GM21528 (cell line): ENCODE results near the gene SLC25A24.
"Not testable (repeated sequence)": the region's sequence is repeated elsewhere in the genome, so short reads cannot be mapped to it uniquely, and the experiment has no call there.

Experiments
- ATAC-seq: cut with Tn5 transposase; IDR thresholded peaks from one replicate; pipeline ENCODE4 v1.9.1; 2021; ENCODE audit warnings: mild to moderate bottlenecking, moderate library complexity; ENCODE audit not compliant: unreplicated experiment, low FRiP score

Gene SLC25A24

DNA sequence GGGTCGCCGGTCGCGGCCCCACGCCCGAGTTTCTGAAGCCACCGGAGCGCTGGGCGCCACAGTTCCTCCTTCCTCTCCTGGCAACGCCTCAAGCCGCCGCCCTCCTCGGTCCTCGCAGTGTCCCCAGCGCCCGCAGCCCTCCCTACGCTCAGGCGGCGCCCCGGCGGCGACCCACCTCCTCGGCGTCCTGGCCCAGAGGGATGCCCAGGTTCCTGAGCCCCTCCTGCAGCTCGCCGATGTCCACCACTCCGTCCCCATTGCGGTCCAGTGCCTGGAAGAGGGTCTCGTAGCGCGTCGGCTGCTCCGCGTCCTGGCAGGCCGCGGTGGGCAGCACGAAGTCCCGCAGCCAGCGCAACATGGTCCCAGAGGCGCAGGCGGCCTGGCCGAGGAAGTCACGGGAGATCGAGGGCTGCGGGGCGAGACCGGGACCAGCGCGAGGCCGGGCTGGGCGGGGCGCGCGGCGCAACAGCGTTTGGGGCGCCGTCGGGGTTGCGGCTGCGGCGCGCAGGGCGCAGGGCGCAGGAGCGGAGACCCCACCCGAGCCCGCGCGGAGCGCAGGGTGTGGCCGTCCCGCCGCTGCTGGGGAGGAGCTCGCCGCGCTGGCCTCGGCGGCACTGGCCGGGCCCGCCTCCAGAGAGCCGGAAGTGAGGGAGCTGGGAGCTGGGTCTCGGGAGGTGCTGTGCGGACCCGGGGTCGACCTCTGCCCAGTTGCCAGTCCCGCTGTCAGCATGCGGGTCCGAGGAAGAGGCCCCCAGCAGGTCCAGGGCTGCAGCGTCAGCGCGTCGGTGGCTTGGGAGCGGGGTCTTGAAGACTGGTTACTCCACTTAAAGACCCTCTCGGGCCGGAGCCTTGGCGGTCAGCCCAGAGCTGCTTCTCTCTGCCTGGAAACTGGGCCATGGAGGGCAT is at the start of gene SLC25A24:
SLC25A24 (minus strand) TSS at position 563 of the 906 bp plus-strand sequence; CDS start at position 358, 205 bp downstream.
- ATAC-seq, result peak; percentile 79

DNA sequence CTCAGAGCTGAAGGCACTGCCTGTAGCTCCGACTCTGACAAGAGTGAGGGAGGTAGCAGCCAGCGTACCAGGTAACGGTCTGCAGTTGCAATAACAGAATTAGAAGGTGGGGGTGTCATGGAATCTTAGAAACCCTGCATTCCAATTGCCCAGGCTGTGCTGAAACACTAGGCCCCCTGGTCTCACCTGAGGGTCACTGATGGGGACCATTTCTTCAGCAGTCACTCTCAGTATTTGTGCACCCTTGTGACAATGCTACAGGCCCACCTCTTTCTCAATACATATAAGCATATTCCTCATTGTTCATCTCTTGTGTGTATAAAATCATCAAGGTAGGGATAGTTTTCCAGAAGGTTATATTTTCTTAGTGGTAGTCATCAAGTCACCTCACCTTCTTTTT is 43.8 kb upstream of the SLC25A24 start, which contains the start of gene NBPF4:
NBPF4 (minus strand) TSS at position 101 of the 400 bp plus-strand sequence. CDS start 315 bp downstream, outside the sequence.
- not testable (repeated sequence) for ATAC-seq

DNA sequence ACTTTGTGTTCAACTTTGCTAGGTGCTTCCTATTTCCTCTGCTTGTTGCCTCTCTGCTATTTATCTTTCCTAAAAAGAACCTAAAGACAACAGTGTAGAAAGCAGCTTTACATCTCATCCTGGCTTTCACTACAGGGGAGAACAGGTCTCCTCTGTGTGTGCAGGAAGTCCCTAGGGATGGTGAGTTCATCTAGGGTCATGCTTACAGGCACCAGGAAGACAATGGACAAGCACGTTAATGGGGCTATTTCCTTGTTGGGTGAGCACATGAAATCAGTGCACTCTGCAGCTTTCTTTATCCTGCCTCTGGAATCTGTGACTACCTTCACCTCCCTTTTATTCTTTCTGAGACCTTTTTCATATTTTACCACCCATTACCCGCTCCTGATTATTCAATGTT is 39.3 kb upstream of the SLC25A24 start:
- not testable (repeated sequence) for ATAC-seq

DNA sequence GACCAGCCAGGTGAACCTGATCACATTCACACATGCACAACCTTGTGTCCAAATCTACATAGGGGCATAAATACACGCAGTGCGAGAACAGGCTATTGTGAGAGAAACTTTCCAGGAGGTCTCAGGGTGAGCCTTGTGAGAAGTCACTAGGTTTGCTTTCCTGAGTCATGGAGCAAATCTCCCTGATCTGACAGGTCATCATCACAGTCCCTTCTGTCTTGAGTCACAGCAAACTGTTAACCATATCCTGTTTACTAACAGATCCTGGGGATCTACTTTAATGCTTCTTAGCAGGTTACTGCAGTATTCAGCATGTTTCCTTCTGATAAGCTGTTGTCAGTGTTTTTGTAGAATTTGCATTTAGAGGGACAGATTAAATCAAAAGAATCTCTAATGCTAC is 35.2 kb upstream of the SLC25A24 start:
- ATAC-seq, result not testable (repeated sequence)

DNA sequence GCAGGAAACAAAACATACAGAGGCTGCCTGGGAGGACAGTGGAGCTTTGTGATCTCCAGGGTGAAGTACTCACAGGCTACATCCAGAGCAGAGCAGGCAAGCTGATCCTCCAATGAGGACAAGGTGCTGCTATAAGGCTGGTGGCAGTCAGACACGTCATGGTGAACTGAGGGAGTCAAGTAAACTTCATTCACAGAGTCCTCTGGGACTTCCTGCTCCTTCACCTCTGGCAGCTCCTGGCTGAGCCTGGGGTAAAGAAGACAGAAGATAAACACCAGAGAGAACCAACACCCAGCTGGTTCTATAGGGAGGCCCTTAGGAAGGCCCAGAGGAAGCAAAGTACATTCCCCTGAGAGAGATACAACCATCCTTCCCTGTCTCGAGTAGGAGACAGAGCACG is 32.0 kb upstream of the SLC25A24 start:
- ATAC-seq, result not testable (repeated sequence)

DNA sequence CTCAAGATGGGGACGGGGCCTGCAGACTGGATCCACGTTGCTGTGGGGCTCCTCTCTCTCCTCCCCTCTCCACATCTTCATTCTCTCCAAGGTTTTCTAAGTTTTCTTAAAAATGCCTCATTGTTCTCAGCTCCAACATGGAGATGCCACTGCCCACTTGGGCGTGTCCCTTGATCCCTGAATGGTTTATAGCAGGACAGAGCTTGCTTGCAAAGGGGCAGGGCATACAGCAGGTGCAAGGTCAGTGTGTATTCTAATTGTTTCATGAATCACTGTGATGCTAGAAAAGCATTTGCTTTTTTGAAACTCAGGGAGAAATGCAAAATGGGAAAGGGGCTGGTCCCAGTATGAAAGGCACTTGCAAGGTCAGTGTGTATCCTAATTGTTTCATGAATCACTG is 29.8 kb upstream of the SLC25A24 start:
- ATAC-seq, result not testable (repeated sequence)

DNA sequence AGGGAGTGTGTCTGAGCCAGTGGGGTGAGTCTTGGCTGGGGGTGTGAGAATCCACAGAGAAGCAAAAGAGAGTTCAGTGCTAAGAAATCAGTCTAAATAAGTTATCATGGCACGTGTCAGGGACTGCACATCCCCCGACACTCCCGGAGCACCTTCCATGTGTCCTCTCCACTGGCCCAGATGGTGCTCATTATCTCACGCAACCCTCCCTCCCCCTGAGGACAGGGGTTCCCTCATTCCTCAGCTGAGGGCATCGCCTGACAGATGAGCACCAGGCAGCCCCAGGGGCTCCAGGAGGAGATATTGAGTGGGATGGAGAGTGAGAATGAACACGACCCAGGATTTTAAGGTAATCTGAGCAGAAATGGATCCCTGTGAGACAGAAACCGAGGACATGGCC is 27.6 kb upstream of the SLC25A24 start:
- ATAC-seq, result not testable (repeated sequence)

DNA sequence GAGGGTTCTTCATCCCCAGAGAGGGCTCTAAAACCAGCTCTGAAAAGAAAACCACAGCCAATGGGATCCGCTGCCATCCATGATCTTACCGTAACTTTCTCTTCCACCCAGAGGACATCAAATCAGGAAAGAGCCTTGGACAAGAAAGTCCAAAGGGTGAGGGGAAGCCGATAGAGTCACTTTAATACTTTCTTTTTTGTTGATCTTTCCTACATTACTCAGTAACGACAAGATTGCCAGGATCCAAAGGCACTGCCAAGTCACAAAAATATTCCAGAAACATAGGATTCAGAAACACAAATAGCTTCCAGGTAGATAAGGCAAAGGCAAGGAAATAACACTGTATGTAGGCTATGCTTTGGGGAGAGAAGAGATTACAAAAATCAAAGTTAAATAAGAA is 26.7 kb upstream of the SLC25A24 start:
- ATAC-seq, result not testable (repeated sequence)

DNA sequence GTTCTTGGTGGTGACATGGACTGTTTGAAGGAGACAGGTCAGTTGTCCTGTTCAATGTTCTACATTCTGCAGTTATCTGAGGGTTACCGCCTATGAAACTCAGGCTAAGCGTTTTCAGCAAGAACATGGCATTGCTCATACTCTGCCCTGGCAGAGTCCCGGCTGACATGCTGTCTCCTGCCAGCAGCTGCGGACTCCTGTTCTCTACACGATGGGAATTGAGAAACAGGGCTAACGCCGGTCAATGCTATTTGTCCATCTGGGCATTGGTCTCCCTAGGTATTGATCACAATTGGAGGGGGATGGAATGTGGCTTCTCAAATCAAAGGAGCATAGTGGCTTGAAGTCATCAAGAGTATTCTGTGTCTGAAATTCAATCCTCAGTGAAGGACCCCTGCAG is 23.1 kb upstream of the SLC25A24 start:
- ATAC-seq, result not testable (repeated sequence)

DNA sequence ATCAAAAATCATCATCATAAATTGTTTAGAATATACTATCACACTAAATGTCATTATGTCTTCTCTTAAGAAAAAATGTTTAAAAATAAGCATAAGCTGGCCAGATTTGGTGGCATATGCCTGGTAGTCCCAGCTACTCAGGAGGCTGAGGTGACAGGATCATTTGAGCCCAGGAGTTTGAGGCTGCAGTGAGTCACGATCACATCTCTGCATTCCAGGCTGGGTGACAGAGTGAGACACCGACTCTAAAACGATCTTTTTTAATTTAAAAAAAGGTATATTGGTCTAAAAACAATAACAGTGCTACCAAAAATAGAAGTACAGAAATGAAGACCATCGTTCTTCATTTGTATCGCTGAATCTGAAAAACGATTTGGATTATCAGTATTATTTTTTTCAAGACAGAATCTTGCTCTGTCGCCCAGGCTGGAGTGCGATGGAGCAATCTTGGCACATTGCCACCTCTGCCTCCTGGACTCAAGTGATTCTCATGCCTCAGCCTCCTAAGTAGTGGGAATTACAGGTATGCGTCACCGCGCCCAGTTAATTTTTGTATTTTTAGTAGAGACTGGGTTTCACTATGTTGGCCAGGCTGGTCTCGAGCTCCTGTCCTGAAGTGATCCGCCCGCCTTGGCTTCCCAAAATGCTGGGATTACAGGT is 17.5 kb upstream of the SLC25A24 start:
- ATAC-seq, result not testable (repeated sequence)

DNA sequence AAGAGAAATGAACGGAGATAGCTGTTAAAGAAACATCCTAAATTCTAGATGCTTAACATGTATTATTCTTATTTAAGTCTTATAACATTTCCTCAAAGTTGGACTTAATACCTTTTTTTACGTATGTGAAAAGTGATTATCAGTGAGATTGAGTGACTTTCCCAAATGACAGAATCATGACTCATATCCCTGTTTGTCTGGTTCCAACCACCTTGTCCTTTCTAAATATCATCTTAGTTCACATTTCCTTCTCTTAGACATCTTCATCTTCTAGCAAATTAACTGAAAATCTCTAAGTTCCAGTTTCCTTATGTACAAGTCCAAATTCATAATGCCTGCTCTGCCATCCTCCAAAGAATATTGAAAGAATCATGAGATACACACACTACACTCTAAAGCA is 16.9 kb upstream of the SLC25A24 start:
- not testable (repeated sequence) for ATAC-seq

DNA sequence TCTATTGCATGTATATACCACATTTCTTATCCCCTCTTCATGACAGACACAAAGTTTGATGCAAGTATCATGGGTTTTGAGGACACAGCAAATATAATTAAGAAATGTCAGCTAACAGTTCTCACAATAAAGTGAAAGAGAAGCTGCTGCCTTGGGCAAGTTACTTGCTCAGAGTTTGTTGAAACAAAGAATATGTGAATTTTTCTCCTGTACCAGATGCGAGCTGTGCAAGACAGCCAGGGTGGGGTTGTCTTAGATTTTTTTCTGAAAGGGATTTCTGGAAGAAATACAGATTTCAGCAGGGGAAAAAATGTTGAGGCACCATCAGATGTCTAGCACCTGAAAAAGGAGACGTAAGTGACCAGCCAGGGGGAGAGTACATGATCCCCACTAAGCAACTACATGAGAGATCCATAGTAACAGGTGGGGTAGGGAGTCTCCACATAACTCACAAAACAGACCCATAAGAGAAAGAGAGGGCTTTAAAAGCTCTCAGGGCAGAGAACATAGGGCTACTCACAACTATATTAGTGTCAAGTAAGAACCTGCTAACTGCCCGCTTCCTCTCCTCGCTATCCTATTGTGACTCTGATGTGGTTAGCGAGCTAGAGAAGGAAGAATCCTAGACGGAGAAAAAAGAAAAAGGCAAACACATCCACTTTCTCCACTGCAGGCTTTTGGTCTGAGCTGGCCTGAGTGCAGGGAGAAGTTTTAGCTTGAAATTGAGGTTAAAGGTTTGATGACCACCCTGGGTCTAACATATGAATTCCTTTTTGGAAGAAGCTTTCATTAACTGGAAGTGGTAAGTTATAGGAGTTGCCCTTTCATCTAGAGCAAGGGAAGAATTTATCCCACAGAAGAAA is 16.1 kb upstream of the SLC25A24 start:
- ATAC-seq, result not testable (repeated sequence)

DNA sequence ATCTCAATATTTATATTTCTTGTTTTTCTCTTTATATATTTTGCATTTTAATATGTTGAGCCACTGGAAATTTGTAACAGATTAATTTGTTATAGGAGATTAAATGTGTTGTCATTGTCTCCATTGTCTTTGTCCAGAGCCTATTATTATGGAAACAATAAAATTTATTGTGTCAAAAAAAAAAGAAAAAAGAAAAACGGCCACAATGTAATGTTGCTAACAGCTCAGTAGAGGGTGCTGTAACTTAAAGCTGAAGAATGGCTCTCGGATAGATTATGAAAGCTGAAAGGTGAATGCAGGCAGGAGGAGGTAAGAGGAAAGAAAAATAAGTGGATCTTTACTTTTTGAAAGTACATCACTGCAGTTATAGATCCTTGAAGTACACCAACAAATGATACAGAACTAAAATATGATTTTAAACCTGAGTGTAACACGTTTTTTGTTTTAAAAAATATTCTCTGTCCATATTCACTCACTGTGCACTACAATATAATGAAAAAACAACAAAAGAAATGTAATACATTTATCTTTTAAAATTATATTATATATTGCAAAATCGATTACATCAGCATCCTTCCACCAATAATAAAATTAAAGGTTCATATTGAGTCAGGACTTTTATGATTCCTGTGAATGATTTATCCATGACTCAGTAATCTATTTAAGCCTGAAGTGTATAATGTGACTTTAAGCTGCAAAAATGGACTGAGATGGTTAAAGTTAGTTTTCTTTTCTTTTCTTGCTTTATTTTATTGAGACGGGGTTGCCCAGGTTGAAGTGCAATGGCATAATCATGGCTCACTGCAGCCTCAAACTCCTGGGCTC is 14.7 kb upstream of the SLC25A24 start:
- peak; percentile 58 for ATAC-seq

DNA sequence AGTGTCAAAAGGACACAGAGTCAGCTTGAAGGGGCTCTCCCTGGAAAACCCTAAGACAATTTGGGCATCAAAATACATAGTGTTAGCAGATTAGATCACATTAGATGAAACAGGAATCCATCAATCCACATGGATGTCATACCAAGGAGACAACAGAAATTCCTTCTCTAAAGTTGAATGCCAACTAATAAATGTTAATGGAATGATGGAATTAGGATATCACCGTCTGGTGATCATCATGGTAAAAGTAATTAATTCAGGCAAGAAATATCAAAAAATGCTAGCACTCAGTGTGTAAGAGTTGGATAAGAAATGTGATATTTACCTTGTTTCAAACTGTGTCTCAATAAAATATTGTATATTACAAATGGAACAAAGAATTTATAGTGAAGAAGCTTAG is 10.9 kb upstream of the SLC25A24 start:
- ATAC-seq, result no peak

DNA sequence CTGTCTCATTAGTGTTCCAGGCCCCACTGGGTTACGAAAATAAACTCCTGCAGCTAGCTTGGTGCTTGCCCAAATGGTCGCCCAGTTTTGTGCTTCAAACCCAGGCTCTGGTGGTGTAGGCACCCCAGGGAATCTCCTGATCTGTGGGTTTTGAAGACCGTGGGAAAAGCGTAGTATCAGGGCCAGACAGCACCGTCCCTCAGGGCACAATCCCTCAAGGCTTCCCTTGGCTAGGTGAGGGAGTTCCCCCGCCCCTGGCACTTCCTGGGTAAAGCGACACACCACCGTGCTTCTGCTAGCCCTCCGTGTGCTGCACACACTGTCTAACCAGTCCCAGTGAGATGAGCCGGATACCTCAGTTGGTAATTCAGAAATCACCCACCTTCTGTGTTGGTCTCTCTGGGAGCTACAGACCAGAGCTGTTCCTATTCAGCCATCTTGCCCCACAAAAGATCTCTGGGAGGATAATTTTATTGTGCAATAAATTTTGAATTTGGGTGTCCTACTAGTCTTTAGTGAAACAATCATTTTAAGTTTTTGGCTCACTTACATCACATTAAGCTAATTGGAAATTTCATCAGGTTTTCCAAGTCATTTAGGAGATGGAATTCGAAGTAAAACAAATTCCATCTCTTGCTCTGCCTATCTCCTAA is 9.4 kb upstream of the SLC25A24 start:
- no peak for ATAC-seq

DNA sequence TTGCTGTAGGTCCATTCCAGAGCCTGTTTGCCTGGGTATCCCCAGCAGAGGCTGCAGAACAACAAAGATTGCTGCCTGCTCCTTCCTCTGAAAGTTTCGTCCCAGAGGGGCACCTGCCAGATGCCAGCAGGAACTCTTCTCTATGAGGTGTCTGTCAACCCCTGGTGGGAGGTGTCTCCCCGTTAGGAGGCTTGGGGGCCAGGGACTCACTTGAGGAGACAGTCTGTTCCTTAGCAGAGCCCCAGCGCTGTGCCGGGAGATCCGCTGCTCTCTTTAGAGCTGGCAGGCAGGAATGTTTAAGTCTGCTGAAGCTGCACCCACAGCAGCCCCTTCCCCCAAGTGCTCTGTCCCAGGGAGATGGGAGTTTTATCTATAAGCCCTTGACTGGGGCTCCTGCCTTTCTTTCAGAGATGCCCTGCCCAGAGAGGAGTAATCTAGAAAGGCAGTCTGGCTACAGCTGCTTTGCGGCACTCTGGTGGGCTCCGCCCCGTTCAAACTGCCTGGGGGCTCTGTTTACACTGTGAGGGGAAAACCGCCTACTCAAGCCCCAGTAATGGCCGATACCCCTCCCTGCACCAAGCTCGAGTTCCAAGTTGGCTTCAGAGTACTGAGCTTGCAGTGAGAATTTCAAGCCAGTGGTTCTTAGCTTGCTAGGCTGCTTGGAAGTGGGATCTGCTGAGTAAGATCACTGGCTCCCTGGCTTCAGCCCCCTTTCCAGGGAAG is 8.7 kb upstream of the SLC25A24 start:
- no peak for ATAC-seq

DNA sequence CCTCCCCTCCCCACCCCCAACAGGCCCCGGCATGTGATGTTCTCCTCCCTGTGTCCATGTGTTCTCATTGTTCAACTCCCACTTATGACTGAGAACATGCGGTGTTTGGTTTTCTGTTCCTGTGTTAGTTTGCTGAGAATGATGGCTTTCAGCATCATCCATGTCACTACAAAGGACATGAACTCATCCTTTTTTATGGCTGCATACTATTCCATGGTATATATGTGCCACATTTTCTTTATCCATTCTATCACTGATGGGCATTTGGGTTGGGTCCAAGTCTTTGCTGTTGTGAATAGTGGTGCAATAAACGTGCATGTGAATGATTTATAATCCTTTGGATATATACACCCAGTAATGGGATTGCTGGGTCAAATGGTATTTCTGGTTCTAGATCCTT is 3.4 kb upstream of the SLC25A24 start:
- ATAC-seq, result not testable (repeated sequence)

DNA sequence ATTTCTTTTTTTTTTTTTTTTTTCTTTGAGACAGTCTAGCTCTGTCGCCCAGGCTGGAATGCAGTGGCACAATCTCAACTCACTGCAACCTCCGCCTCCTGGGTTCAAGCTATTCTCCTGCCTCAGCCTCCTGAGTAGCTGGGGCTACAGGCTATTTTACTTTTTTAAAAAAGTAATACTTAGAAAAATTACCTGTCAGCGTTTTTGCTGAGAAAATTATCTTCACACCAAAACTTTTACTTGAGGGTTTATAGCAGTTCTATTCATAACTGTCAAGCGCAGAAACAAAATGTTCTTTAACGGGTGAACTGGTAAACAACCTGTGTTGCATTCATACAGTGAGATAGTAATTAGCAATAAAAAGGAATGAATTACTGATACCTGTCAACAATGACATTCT is 1.5 kb upstream of the SLC25A24 start:
- no peak for ATAC-seq

DNA sequence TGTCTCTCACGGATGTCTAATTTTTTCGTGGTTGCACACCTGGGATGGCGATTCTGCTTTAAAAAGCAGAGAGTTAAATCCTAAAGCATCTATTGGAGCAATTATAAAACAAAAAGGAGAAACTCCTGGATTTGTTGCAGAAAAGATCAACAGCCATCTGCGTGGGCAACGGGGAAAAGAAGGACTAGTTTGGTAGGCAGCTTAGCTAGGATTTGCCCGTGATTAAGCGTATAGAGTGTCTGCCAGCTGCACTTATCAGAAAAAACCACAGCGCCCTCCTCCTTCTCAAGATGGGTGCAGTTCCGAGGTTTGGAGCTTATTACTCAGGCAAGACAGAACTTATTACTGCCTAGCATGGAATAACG is 526 bp upstream of the SLC25A24 start:
- no peak for ATAC-seq
